Fibroblast of mammary gland (primary cell): ENCODE measurements around the gene RBMS3.

Source experiments
- DNase-seq: peaks from one replicate; pipeline ENCODE4 v3.0.0-alpha.2; 2010; ENCODE audit warnings: low read depth
- H3K4me3 ChIP-seq: 2 replicates; pipeline ENCODE4 v1.5.1; 2011; ENCODE audit warnings: low read depth, mild to moderate bottlenecking, low read length, moderate library complexity; ENCODE audit not compliant: control insufficient read depth
- CTCF ChIP-seq: conservative IDR thresholded peaks from 2 replicates; pipeline ENCODE4 v1.5.1; 2011; ENCODE audit warnings: low read depth, low read length, inconsistent platforms; ENCODE audit not compliant: control insufficient read depth, insufficient read depth

The RBMS3 gene

GRCh38 chr3:29559741-29560465 lies 279.0 kb downstream of the RBMS3 start:
- no peak for TF ChIP-seq CTCF
- H3K4me3 ChIP-seq, result no peak overlapping the region
- no peak for DNase-seq

- no peak for DNase-seq
- H3K4me3 ChIP-seq, result no peak overlapping the region
- no peak for TF ChIP-seq CTCF
Observed at GRCh38 chr3:29561651-29562149, 280.8 kb downstream of the RBMS3 start.

GRCh38 chr3:29565236-29565635 lies 284.4 kb downstream of the RBMS3 start:
- DNase-seq, result no peak
- H3K4me3 ChIP-seq, result no peak overlapping the region
- TF ChIP-seq CTCF, result no peak

- no peak for DNase-seq
- H3K4me3 ChIP-seq, result no peak overlapping the region
- no peak for TF ChIP-seq CTCF
Observed at GRCh38 chr3:29567501-29567900, 286.6 kb downstream of the RBMS3 start.

- no peak for TF ChIP-seq CTCF
- H3K4me3 ChIP-seq, result no peak overlapping the region
- DNase-seq, result no peak
Observed at GRCh38 chr3:29568355-29568754, 287.5 kb downstream of the RBMS3 start.

GRCh38 chr3:29576181-29576580 lies 295.3 kb downstream of the RBMS3 start:
- DNase-seq, result no peak
- no peak overlapping the region for H3K4me3 ChIP-seq
- TF ChIP-seq CTCF, result no peak
